GM08714 (cell line): Measurements from ENCODE around the gene TMEM236.

ENCODE experiments used
- H3K4me3 ChIP-seq: fragments of 200-500 bp; sonication (Bioruptor generic); 2 replicates; pipeline ENCODE4 v1.5.1; 2014; ENCODE audit warnings: mild to moderate bottlenecking, low read length, inconsistent platforms
- ZNF274 ChIP-seq: IDR thresholded peaks from 2 replicates; pipeline ENCODE4 v1.6.1; 2012; ENCODE audit warnings: mild to moderate bottlenecking, low read depth, low read length

The TMEM236 gene

DNA sequence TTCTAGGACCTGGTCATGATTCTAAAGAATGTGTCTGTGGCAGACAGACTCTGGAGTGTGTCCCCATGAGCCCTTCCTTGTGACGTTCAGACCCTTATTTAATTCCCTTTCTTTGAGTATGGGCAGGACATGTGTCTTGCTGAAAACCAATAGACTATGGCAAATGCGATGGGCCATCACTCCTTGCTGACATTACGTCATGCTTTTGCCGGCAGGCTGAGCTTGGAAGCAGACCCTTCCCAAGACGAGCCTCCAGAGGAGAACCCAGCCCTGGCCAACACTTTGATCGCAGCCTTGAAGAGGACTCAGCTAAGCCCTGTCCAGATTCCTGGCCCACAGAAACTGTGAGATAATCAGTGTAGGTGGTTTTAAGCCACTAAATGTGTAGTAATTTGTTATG lies 18.4 kb upstream of the TMEM236 start:
- no peak for TF ChIP-seq ZNF274
- no peak overlapping the region for H3K4me3 ChIP-seq

DNA sequence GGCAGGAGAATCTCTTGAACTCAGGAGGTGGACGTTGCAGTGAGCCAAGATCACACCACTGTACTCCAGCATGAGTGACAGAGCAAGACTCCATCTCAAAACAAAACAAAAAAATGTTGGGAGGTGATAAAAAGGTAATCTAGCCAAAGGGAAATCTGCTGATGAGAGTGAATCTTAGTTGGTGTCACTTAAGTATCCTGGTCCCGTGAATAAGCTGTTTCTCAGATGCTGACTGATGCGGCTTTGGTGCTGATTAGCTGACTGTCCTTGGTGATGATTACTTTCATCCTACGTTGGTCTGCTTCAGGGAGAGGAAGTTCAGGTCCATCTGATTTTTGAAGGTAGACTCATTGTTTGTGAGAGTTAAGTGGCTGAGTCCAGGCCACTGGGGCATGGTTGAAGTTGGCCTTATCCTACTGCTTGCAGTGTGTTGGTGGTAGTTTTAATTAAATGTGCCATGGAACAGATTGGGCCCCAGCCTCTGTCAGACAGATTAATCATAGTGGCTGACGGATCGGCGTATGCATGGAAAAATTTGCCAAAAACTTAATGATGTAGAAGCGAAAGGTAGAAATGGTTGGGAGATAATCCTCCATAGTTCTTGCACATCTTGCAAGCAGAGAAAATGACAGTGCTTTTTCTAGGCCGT lies 17.4 kb upstream of the TMEM236 start:
- no peak overlapping the region for H3K4me3 ChIP-seq
- no peak for TF ChIP-seq ZNF274

DNA sequence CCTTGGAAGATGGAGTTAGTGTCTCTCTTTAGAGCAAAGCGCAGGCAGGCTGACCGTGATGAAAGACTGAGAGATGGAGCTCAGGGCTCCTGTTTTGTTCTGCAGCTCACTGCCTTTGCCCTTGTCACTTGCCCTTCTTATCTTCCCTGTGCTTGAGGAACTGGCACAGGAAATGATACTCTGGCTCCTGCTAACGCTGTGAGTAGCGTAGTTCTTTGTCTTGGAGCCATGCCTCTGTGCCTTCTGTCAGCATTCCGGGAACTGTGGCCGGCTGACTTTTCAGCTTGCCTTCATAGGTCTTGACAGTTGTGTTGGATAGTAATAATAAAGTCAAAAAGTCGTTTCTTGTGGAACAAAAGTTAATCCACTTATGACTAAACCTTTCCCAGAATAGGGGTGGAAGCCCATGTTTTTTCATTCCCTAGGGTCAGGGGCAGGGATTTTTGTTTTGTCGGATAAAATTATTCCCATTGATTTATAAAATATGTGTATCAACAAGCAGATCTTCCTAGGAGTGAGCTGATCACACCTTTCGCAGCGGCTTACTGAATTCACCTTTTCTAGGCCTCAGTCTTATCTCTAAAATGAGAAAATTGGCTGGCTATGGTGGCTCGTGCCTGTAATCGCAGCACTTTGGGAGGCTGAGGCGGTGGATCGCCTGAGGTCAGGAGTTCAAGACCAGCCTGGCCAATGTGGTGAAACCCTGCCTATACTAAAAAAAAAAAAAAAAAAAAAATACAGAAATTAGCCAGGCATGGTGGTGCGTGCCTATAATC lies 16.6 kb upstream of the TMEM236 start:
- no peak for TF ChIP-seq ZNF274
- H3K4me3 ChIP-seq = no peak overlapping the region

DNA sequence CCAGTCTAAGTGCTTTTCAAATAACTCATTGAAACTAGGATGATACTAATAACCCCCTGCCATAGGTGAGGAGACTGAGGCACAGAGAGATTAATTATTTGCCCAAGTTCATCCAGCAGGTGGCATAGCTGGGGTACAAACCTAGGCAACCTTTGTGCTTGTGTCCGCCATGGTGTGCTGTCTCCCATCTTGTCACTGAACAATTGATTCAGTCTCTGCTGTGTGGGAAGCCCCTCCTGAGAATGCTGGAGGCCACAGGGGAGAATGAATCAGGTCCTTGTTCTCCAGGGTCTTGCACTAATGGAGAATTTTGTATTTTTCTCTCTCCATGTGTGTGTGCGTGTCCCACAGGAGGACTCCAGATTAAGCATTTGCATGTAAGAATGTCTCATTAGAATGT lies 15.8 kb upstream of the TMEM236 start:
- no peak overlapping the region for H3K4me3 ChIP-seq
- no peak for TF ChIP-seq ZNF274

DNA sequence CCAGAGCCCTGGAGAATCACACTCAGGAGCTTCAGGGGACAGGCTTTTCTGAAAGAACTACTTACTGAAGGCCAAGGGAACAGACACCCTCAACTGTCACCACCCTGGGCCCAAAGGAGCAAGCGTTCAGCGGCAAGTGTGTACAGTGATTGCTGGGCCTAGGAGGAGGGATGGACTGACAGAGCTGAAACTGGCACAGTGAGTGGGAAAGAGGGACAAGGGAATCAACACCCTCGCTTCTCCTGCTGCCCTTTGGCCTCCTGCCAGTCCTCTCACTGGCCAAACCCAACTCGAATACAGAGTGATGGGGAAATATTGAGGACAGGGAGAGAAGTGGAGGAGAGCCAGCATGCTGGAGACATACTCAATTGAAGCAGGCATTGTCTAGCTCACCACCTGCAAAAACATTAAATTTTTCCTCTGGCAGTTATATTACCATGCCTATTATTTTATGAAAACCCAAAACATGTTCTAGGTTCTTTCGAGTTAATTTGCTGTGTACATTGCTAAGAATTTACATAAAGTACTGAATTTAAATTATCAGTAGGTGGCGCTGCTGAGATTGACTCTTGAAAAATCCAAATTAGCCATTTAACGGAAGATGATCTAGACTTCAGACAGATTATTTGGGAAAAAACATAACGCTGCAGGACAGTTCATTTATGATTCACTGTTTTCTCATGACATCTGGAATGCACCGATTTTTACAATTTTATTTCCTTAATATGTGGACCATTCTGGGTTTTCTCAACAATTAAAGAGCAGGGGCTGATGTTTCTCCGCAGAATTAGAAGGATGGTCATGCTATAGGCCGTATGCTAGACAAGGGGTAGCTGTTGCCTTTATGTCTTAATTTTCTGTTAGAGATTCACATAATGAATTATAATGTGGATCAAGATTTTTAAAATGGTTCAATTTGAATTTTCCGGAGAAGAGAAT lies 14.7 kb upstream of the TMEM236 start:
- TF ChIP-seq ZNF274 = no peak
- H3K4me3 ChIP-seq = no peak overlapping the region

DNA sequence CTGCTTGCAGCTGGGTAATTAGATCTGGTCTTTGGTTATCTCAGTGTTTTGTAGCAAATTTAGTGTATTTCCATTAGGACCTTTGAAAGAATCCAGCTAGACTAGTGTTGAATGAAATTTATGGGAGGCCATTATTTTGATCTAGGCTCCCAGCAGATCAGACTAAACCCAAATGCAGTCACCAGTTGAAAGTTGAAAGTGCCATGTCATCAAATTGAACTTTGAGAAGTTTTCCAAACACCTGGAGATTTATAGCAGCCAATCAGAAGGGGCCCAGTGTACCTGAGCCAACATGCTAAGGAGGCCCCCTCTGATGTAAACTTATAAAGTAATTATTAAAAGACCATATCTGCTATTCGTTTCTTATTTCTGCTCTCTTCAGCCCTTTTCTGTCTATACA lies 11.3 kb upstream of the TMEM236 start:
- TF ChIP-seq ZNF274 = no peak
- no peak overlapping the region for H3K4me3 ChIP-seq

DNA sequence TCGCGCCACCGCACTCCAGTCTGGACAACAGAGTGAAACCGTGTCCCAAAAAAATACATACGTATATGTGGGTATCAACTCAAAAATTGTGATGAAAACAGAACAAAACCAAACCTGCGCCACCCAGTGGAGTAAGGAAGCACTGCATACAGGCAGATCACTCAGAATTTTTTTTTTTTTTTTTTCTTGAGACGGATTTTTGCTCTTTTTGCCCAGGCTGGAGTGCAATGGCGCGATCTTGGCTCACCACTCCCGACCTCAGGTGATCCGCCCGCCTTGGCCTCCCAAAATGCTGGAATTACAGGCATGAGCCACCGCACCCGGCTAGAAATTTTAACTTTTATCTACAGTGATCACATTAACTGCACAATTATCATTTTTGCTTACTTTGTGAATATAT lies 9.1 kb upstream of the TMEM236 start:
- H3K4me3 ChIP-seq = no peak overlapping the region

DNA sequence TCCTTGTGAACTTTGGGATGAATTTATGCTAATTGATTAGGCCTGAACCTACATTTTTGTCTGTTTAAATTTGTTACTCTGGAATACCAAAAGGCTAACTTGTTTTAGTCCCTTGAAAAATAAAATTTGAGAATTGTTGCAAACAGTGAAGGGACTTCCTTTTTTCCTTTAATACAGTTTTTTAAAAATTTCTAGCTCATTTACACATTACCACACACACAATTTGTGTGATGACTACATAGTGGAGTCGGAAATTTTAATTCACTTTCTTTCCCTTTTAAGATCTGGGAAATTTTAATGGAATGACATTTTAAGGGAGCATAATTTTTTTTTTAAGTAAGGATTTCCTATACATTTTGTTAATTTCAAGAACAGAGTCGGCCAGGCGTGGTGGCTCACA lies 8.6 kb upstream of the TMEM236 start:
- no peak overlapping the region for H3K4me3 ChIP-seq
- no peak for TF ChIP-seq ZNF274

More for the DNA sequence above, 9.1 kb upstream of the TMEM236 start:
- no peak for TF ChIP-seq ZNF274

DNA sequence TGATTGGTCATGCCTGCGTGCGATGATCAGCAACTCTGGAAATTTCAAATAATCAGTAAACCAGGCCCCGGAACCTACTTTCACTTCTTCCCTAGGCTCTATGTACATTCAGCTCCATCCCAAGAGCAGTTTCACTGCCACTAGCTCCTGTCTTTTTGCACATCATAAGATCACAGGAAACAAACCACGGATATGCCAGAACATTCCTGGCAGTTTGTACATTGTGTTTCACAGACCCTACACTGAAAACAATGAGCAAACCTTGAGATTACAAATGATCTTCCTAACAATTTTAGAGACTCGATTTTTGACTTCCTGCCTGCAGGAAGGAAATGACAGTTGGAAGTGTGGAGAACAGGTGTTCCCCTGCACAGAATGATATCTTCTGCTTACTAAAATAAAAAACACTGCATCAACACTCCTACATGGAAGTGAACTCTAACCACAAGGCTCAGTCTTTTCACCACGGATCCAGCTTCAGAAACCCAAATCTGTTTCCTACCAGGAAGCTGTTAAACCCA lies 7.6 kb upstream of the TMEM236 start:
- no peak for TF ChIP-seq ZNF274
- H3K4me3 ChIP-seq = no peak overlapping the region

DNA sequence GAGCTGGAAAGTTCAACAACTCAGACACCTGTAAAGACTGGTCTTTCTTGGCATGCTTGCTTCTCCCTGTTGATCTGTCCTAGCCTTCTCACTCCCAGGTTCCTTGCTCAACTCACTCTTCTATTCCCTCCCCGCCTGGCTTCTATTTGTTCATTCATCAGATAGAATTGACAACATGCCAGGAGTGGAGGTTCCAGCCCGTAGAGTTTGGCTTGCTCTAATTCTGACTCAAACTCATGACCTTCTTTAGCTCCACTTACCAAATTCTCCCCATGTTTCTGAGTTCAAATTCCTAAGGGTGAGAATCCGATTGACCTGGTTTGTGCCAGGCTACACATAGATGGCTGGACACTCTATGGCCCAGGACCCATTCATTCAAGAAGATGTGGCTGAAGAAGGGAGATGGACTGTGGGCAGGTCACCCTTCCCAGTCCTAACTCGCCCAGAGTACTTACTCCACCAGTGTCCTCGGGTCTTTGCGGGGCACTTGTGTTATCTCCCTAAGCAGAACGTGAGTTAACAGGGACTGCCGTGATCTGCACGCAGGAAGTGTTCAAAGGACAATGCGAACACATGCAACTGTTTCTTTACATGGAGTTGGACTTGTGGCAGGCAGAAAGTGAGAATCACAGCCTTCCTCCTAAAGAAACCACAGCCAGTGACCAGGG lies 4.0 kb upstream of the TMEM236 start:
- H3K4me3 ChIP-seq = no peak overlapping the region
- TF ChIP-seq ZNF274 = no peak

DNA sequence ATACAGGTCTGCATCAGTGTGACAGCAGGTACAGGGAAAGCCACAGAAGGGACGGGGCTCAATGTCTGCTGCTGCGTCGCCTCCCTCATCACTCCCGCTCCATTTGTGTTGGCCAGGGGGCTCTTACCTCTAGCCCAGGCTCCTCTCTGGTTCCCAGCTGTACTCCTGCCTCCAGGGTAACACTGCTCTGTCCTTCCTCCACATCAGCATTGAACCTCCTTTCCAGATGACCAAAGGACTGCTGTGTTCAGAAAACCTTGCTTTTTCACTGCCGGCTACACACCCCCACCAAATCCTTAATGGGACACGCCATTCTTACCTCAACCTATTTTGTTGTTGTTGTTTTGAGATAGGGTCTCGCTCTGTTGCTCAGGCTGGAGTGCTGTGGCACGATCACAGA lies 2.1 kb upstream of the TMEM236 start:
- H3K4me3 ChIP-seq = no peak overlapping the region
- TF ChIP-seq ZNF274 = no peak

DNA sequence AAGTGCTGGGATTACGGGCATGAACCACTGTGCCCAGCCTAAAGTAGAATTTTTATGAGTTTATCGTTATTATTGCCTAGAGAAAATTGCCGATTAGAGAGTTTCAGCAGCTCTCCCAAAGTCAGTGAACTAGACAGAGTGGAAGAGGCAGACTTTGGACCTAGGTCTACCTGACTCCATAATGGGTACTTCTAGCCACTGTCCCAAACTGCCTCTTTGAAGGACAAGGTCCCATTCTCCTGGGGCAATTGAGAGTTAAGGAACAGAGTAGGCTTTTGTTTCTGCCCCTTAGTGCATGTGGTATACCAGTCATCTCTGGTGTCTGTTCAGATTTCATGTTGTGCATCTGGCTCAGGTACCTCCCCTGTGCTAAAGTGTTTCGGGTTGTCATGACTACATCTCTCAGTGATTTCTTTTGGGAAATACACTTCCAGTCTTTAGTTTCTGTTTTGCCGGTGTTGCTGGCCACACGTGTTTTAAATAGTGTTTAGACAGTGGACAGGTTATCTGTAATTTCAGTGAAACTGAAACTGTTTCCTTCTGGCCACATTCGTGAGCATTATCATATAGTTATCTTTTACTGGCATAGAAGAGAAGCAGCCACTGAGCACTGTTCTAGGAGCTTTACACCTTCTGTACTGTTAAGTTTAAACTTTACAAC lies 4.7 kb downstream of the TMEM236 start:
- TF ChIP-seq ZNF274 = no peak
- H3K4me3 ChIP-seq = peak overlapping the region; percentile 14; the same call in 1 of the 2 replicates

DNA sequence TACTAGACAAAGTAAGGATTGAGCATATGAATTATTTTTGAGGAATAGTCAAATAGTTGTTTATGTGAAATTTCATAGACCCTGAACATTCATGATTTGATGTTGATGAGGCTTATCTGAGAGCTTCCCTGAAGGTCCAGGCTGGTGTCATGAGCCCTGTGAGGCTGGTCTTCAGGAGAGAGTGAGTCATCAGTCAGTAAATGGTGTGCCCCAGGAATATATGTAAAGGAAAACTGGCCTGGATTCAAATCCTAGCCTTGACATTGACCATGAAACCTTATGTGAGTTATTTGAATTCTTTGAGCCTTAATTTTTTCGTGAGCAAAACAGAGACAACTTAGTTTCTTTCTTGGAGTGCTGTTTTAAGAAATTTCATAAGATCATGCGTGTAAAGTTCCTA lies 6.2 kb downstream of the TMEM236 start:
- H3K4me3 ChIP-seq = no peak overlapping the region
- TF ChIP-seq ZNF274 = no peak
